GM23338 (cell line): ENCODE results near the gene KLHL25. TPM values are rescaled to one million over a fixed set of nuclear protein-coding genes. Genes with fewer than 3 reads are reported as not detected.

Experiments used
- ATAC-seq: fragments of 200-7000 bp; cut with Tn5 transposase; 3 replicates; pipeline ENCODE4 v1.9.1; 2020
- DNase-seq: peaks from one replicate; pipeline ENCODE4 v3.0.0-alpha.2; 2015; ENCODE audit warnings: low spot score
- H2AFZ ChIP-seq: fragments of 200-600 bp; sonication (generic); 2 replicates; pipeline ENCODE4 v1.8.0; 2016; ENCODE audit warnings: antibody characterized with exemption, mild to moderate bottlenecking, moderate library complexity
- H3F3A ChIP-seq: fragments of 200-600 bp; sonication (generic); replicated peaks from 2 replicates; pipeline ENCODE4 v1.8.0; 2017; ENCODE audit warnings: antibody characterized with exemption, mixed run types, low read depth
- H3K27ac ChIP-seq: fragments of 200-600 bp; sonication (generic); 2 replicates; pipeline ENCODE4 v1.6.1; 2016; ENCODE audit warnings: low read depth
- H3K27me3 ChIP-seq: fragments of 200-600 bp; sonication (generic); 2 replicates; pipeline ENCODE4 v1.8.0; 2016; ENCODE audit warnings: mild to moderate bottlenecking, mixed run types, moderate library complexity; ENCODE audit not compliant: insufficient read depth
- H3K36me3 ChIP-seq: fragments of 200-600 bp; sonication (generic); 2 replicates; pipeline ENCODE4 v1.8.0; 2016; ENCODE audit warnings: mild to moderate bottlenecking; ENCODE audit not compliant: insufficient read depth
- H3K4me1 ChIP-seq: fragments of 200-600 bp; sonication (generic); 2 replicates; pipeline ENCODE4 v1.8.0; 2016; ENCODE audit warnings: mild to moderate bottlenecking, moderate library complexity; ENCODE audit not compliant: insufficient read depth
- H3K4me2 ChIP-seq: fragments of 200-600 bp; sonication (generic); 2 replicates; pipeline ENCODE4 v1.7.1; 2017; ENCODE audit warnings: mixed run types
- H3K4me3 ChIP-seq: fragments of 200-600 bp; sonication (generic); 2 replicates; pipeline ENCODE4 v1.6.1; 2016; ENCODE audit warnings: mixed run types
- H3K79me2 ChIP-seq: fragments of 200-600 bp; sonication (generic); replicated peaks from 2 replicates; pipeline ENCODE4 v1.8.0; 2017; ENCODE audit warnings: mild to moderate bottlenecking; ENCODE audit not compliant: insufficient read depth
- H3K9me2 ChIP-seq: fragments of 200-600 bp; sonication (generic); 2 replicates; pipeline ENCODE4 v1.8.0; 2017; ENCODE audit not compliant: insufficient read depth
- H4K20me1 ChIP-seq: fragments of 200-600 bp; sonication (generic); replicated peaks from 2 replicates; pipeline ENCODE4 v1.8.0; 2017; ENCODE audit warnings: mild to moderate bottlenecking; ENCODE audit not compliant: insufficient read depth
- H3K27ac Mint-ChIP-seq: 2 replicates; pipeline ENCODE4 v1.8.0; 2020; ENCODE audit warnings: inconsistent platforms, mild to moderate bottlenecking, moderate library complexity, mixed read lengths
- H3K27me3 Mint-ChIP-seq: 3 replicates; pipeline ENCODE4 v1.8.0; 2022; ENCODE audit warnings: low read depth, mild to moderate bottlenecking, moderate library complexity, mixed read lengths, inconsistent platforms; ENCODE audit not compliant: insufficient read depth, poor library complexity
- H3K36me3 Mint-ChIP-seq: 3 replicates; pipeline ENCODE4 v1.8.0; 2021; ENCODE audit warnings: low read depth, mild to moderate bottlenecking, inconsistent platforms, moderate library complexity, mixed read lengths
- H3K4me1 Mint-ChIP-seq: 3 replicates; pipeline ENCODE4 v1.8.0; 2020; ENCODE audit warnings: mild to moderate bottlenecking, inconsistent platforms, mixed read lengths
- H3K4me3 Mint-ChIP-seq: 3 replicates; pipeline ENCODE4 v1.8.0; 2021; ENCODE audit warnings: moderate library complexity, mild to moderate bottlenecking, inconsistent platforms, mixed read lengths
- H3K9me3 Mint-ChIP-seq: 3 replicates; pipeline ENCODE4 v1.8.0; 2020; ENCODE audit warnings: moderate library complexity, mild to moderate bottlenecking, inconsistent platforms, mixed read lengths
- EZH2 ChIP-seq: fragments of 200-600 bp; sonication (generic); IDR thresholded peaks from one replicate; pipeline ENCODE4 v1.8.0; 2017; ENCODE audit warnings: antibody characterized with exemption, mild to moderate bottlenecking, low read depth; ENCODE audit not compliant: unreplicated experiment
- EZH2phosphoT487 ChIP-seq: fragments of 200-600 bp; sonication (generic); IDR thresholded peaks from one replicate; pipeline ENCODE4 v1.8.1; 2018; ENCODE audit warnings: antibody characterized with exemption; ENCODE audit not compliant: unreplicated experiment
- JUNB ChIP-seq: IDR thresholded peaks from one replicate; pipeline ENCODE4 v1.6.1; 2016; ENCODE audit warnings: antibody characterized with exemption; ENCODE audit not compliant: unreplicated experiment
- NANOG ChIP-seq: IDR thresholded peaks from 2 replicates; pipeline ENCODE4 v1.6.1; 2016; ENCODE audit warnings: antibody characterized with exemption, borderline replicate concordance
- POLR2AphosphoS5 ChIP-seq: IDR thresholded peaks from 2 replicates; pipeline ENCODE4 v1.6.1; 2016; ENCODE audit warnings: antibody characterized with exemption, low read depth
- REST ChIP-seq: IDR thresholded peaks from one replicate; pipeline ENCODE4 v1.6.1; 2018; ENCODE audit warnings: antibody characterized with exemption; ENCODE audit not compliant: unreplicated experiment
- STAT1 ChIP-seq: IDR thresholded peaks from one replicate; pipeline ENCODE4 v1.6.1; 2016; ENCODE audit warnings: antibody characterized with exemption; ENCODE audit not compliant: unreplicated experiment
- ZNF462 ChIP-seq: fragments of 250-450 bp; sonication (Bioruptor Pico); IDR thresholded peaks from 2 replicates; pipeline ENCODE4 v1.5.0; 2020; ENCODE audit warnings: mild to moderate bottlenecking, moderate library complexity
- polyA plus RNA-seq: library from polyadenylated mRNA; unstranded; fragments of >200 nt; fragmentation: Nextera tagmentation; extraction: Ambion mirVana; gene quantifications from 2 replicates; pipeline ENCODE4 v1.2.1, GENCODE V29; 2016
- total RNA-seq: library from RNA; depleted of rRNA; stranded (reverse); fragments of >200 nt; shearing (Covaris generic); gene quantifications from 2 replicates; pipeline ENCODE4 v1.2.3, GENCODE V29; 2014
- TF ChIP-seq, protein P1 (sequence below), 2 experiments: fragments of 200-600 bp in 1 of 2; sonication (generic) in 1 of 2; conservative IDR thresholded peaks; 2 replicates each; pipeline versions ENCODE4 v1.5.1 to v1.6.1; 2016 to 2017; ENCODE audit warnings: antibody characterized with exemption in 2 of 2, low read depth in 2 of 2, mild to moderate bottlenecking in 2 of 2, moderate library complexity in 1 of 2

Gene KLHL25
- total and polyA plus RNA-seq, 2 experiments from 2014 or later = 5.2 to 28.5 TPM

GRCh38 chr15:85772668-85773067 lies 22.1 kb downstream of the KLHL25 start:
- DNase-seq = no peak
- Histone ChIP-seq H3K4me2 (no peak overlapping the region), H3K27ac (no peak overlapping the region), H2AFZ (no peak overlapping the region), H3K4me3 (no peak overlapping the region), H4K20me1 (peaks cover 13% of the 10 kb centered on the region), H3K36me3 (no peaks in the 10 kb centered on the region), H3K27me3 (no peaks in the 10 kb centered on the region), H3K79me2 (peaks cover 92% of the 10 kb centered on the region), H3F3A (no peaks in the 10 kb centered on the region), H3K4me1 (no peaks in the 10 kb centered on the region; the same call in 1 of the 2 replicates), H3K9me2 (no peaks in the 10 kb centered on the region)
- no peaks in the 10 kb centered on the region for H3K9me3 Mint-ChIP-seq
- peaks cover 17% of the 10 kb centered on the region; the same call in 2 of the 3 replicates for H3K36me3 Mint-ChIP-seq
- H3K27me3 Mint-ChIP-seq = peaks cover 7% of the 10 kb centered on the region
- H3K4me3 Mint-ChIP-seq = no peak overlapping the region
- H3K4me1 Mint-ChIP-seq = peaks cover 24% of the 10 kb centered on the region
- peak overlapping the region; percentile 71 for H3K27ac Mint-ChIP-seq
- no peak for TF ChIP-seq EZH2
- no peak for TF ChIP-seq POLR2AphosphoS5
- TF ChIP-seq ZNF462 (CRISPR knock-in tag) = no peak
- no peak for TF ChIP-seq EZH2phosphoT487
- TF ChIP-seq STAT1 = no peak
- TF ChIP-seq, protein P1, sequence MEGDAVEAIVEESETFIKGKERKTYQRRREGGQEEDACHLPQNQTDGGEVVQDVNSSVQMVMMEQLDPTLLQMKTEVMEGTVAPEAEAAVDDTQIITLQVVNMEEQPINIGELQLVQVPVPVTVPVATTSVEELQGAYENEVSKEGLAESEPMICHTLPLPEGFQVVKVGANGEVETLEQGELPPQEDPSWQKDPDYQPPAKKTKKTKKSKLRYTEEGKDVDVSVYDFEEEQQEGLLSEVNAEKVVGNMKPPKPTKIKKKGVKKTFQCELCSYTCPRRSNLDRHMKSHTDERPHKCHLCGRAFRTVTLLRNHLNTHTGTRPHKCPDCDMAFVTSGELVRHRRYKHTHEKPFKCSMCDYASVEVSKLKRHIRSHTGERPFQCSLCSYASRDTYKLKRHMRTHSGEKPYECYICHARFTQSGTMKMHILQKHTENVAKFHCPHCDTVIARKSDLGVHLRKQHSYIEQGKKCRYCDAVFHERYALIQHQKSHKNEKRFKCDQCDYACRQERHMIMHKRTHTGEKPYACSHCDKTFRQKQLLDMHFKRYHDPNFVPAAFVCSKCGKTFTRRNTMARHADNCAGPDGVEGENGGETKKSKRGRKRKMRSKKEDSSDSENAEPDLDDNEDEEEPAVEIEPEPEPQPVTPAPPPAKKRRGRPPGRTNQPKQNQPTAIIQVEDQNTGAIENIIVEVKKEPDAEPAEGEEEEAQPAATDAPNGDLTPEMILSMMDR (conservative IDR thresholded peaks at IDR 0.05; ENCODE audit: low read depth in 2 of 2) = no peak
- TF ChIP-seq REST = no peak
- TF ChIP-seq JUNB = no peak
- no peak for TF ChIP-seq NANOG
- ATAC-seq = no peak
